ENCODE measurements around the gene TENM4.

TENM4 gene

DNA sequence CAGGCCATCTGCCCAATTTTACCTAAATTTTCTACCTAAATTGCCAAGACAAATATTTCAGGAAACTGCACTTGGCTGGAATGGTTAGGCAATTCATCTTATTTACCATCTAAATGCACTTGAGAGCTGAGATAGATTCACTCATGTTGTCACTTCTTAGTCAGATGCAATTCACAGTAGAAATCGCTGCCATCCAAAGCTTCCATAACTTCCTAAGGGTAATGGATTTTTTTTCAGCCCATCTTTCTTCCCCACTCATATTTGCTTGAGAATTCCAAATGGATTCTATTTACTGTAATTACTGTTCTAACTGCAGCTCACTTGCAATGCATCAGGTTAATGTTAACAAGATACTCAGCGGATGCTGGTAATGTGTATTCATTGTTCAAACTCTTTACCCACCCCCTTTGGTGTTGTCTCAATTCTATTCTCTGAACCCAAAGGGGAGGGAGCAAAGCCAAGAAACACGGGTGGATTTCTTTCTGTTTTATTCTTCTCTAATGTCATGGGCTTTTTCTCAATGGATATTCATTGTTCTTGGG is 96.0 kb downstream of the TENM4 start:
- no peak for DNase-seq (ENCODE audit: low read depth in 2 of 2)

DNA sequence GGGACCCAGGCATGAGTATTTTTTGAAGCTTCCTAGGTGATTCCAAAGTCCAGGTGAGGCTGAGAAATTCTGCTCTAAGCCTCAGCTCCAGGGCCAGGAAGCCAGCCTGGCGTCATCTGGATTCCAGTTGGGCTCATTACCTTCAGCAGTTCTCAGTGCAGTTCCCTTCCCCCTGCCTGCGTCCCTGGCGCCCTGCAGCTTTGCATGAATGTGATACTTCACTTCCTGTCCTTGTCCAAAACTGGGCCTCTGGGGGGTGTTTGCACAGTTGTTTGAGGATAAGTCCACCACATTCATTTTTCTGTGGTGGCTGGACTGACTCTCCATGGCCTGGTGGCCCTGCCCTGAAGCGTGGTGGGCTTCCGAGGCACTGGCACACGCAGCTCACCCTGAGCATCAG is 98.1 kb downstream of the TENM4 start:
- no peak for DNase-seq (ENCODE audit: low read depth in 2 of 2)

DNA sequence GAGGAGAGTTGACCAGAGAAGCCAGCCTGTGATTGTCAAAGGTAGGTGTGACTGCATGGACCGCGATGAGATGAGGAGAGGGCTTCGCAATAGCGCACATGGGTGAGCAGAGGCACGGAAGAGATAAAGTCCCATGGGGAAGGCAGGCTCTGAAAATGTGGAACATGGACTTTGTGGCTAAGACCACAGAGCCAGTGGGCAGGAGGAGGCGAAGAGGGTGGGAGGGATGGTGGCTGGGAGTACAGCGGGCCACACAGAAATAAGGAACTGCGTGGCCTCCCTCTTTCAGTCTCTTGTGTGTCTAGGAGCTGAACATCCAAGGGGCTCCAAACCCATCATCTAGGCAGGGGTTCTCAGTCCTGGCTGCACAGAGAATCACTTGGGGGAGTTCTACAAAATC is 98.6 kb downstream of the TENM4 start:
- no peak for DNase-seq (ENCODE audit: low read depth in 2 of 2)

DNA sequence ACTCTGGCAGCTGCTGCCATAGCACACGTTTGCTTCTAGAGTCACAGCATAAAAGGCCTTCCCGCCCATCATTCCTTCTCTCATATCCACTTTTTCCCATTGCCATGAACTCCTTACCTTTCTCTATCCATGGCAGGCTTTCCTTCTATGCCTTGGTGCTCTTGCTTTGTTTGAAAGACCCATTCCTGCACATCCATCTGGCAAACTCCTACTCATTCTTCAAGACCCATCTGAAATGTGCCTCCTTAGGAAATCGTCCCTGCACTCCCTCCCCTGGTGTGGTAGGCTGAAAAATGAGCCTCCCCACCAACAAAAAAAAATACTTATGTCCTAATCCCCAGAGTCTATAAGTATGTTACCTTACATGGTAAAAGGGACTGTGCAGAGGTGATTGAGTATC is 100.3 kb downstream of the TENM4 start:
- no peak for DNase-seq (ENCODE audit: low read depth in 2 of 2)

DNA sequence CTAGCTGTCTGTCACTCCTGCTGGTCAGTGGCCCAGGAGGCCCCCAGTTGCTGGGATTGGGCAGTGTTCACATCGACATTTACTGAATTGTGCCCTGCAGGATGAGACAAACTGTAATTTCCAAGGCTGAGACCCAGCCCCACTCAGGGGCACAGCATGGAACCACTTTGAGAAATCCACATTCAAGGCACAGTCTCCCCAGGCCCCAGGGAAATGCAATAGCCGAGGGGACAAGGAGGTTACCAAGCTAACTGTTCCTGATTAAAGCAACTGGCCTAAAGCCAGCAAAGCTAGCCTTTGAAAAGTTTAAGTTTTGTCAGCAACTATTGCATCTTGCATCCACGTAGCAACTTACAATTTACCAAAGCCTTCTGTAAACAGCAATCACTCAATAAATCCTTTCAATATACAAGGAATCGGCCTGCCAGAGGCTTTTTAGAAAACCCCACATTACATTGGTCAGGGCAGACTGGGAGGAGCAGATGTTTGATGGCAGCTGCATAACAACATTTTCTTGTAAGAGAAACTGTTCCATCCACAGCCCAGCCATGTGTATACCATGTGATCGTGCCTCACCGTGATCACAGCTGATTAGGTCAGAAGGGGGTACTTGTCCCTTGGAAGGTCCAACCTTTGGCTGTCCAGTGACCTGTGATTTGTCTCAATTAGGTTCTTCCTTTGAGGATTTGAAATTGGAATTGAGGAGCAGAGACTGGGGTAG is 103.9 kb downstream of the TENM4 start:
- no peak for DNase-seq (ENCODE audit: low read depth in 2 of 2)

DNA sequence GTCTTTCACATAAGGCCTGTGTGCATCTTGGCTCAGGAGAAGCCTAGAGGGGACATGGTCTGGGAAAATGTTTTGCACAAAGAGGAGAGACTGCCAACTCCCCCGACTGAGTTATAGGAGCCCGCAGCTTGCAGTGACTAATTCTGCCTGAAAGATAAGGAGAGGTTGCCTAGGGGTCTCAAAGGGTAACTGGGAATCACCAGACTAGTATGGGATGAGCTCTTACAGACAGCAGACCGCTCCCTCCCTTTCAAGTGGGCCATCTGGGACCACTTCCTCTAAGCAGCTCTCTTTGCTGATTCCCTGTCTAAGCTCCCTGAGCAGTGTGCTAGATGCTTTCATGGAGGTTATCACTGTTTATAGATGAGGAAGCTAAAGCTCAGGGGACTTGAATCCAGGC is 105.1 kb downstream of the TENM4 start:
- DNase-seq (ENCODE audit: low read depth in 2 of 2) = no peak

DNA sequence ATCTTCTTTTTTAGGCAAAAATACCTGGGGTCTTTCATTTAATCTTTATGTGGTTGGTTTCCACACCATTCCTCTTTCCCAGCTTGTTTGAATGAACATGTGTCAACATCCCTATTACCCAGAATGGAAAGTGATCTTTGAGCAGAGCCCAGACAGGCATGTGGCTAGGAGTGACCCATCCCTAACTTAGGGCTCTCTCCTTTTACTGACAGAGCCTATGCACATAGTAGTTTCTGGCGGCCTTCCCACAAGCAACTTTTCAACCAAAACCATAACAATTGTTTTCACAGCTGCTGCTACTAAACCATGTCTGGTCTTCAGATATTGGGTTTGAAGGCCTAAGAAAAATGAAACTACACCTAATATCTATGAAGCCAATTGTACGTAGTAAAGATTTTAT is 107.5 kb downstream of the TENM4 start:
- no peak for DNase-seq (ENCODE audit: low read depth in 2 of 2)

DNA sequence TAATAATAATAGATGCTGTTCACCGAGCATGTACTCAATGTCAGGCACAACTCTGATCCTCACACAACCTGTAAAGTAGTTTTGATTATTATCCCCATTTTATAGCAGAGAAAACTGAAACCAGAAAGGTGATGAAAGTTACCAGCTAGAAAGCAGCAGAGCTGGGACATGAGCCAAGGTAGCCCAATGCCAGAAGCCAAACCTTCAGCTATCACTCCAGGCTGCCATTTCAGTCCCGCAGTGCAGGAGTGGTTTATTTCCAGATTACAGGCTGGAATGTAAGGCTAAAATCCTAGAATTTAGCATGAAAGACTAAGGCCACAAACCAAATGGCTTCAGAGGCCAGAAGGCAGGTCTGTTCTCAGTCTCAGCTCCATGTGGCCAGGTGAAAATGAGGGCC is 108.8 kb downstream of the TENM4 start:
- DNase-seq (ENCODE audit: low read depth in 2 of 2) = no peak

DNA sequence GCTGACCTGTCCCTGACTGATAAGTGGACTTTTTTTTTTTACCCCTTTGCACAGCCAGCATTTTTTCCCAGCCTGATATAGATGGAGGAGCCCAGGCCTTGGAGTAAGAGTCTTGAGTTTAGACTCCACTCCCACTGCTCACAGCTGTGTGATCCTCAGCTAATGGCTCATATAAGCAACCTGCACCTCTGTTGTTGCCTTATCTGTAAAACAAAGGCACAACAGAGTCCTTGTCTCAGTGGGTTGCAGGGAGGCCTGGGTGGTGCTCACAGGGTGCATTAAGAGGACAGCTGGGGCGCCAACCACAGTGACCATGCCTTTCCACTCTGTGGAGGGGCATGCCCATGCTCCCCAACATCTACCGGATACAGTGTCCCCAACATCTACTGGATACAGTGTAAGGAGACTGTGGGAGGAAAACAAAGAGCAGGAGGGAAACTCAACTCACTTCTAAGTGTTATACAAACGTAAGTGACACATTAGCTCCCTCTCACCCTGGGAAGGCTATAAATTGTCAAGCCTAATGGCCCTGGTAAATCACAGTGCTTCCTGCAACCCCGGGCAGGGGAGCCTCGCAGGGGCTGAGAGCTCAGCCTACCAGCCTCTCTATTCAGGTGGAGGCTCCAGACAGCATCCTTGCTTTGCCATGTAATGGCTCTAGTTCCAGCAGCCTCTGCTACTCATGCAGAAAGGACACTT is 109.5 kb downstream of the TENM4 start:
- DNase-seq (ENCODE audit: low read depth in 2 of 2) = no peak

DNA sequence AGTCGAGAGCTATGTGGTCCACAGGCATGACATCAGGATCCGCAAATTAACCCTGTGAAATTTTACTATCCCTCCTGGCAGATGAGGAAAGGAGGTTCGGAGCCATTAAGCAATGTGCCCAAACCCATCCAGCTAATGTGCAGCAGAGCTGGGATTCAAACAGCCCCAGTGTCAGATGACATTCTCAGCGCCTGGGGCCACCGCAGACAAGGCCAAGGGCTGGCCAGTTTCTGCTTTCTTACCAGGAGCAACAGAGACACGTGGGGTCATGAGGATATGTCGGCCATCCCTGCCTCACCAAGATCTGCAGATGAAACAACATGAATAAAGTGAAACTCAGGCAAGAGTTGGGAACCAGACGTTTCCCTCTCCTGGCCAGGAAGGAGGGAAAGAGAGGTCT is 110.2 kb downstream of the TENM4 start:
- DNase-seq (ENCODE audit: low read depth in 2 of 2) = no peak

DNA sequence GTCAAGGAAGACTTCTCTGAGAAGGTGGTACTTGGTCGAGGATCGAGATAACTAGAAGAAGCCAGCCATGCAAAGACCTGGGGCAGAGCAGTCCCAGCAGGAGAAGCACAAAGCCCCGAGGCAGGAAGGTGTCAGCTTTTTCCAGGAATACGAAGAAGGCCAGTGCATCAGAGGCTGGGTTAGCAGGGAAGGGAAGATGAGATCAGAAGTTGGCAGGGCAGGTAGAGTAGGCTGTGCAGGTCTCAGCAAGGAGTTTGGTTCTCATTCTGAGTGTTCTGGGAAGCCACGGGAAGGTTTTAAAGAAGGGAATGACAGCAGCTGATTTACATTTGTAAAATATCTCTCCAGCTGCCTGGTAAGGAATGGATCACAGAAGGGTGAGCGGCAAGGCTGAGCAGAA is 111.3 kb downstream of the TENM4 start:
- DNase-seq (ENCODE audit: low read depth in 2 of 2) = no peak

DNA sequence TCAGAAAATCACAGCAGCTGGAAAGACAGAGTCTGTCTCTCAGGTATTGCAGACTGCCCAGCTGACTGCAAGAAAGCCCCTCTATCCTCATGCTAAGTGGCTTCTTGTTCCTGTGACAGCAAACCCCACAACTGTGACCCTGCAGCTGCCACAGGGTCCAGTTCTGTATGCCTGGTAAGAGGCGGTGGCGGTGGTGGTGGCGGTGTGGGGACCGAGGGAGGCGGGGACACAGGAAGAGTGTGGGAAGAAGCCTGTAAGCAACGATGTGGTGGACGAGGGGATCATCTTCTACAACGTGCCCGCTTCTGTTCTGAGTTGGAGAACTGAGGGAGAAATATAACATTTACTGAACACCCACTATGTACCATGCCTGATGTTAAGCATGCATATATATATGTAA is 112.4 kb downstream of the TENM4 start:
- DNase-seq (ENCODE audit: low read depth in 2 of 2) = no peak

DNA sequence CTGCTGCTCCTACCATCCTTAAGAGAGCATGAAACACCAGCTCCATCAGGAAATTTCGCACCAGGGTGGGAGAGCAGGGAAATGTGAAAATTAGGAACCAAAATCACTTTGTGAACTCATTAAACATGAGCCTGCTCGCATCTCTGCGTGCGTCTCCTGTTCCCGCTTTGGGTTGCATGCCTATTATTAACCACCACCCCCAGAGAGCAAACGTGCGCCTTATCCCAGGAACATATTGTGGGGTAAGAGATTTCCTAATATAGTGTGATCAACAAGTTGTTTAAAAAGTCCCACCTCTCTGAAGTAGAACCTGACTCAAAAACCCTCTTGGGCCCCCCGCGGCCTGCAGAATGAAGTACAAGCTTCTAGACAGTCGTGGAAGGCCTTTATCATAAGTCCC is 115.0 kb downstream of the TENM4 start:
- DNase-seq (ENCODE audit: low read depth in 2 of 2) = no peak

DNA sequence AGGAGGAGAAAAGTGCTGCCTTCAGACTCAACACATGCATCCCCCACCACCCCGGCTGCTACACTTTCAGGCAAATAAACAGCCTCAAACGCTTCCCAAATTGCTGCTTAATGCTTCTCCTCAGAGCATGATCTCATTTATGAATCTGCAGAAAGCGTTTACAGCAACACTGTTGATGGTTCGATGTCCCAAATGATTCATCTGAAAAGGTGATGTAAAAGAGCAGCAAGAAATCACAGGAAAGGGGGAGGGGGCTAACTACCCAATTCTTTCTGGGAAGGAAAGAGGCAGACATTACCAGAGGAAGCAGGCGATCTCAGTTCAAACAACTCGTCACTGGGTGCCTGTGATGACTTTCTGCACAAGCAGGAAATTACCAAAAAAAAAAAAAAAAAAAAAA is 119.6 kb downstream of the TENM4 start:
- no peak for DNase-seq (ENCODE audit: low read depth in 2 of 2)

DNA sequence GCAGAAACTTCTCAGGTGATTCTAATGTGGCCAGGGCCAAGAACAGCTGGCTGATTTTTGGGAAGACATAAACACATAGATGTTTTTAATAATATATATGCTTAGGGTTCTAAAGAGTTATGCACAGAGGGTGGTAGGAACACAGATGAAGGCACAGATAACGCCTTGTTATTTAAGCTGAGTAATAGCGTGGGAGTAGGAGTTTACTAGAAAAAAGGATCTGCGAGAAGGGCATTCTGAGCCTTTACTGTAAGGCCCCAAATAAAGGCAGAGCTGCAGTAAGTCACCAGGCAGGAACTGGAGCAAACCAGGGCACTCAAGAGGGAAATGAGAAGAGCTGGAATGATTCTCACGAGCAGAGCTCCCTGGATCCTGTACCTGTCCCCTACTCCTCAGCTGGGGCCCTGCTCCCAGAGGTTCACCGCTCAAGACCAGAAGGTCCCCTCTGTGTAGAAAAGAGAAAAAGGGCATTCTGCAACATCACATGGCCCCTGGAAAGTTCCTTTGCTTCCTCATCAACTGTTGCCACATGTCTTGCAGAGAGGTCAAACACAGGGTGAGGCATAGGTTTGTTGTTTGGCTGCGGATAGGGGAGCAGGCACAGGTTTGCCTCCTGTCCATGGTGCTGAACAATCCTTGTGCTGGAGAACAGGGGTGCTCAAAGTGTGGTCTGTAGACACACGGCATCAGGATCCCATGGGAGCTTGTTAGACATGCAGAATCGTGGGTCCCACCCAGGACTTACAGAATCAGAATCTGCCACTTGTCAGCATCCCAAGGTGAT is 125.7 kb downstream of the TENM4 start:
- no peak for DNase-seq (ENCODE audit: low read depth in 2 of 2)

DNA sequence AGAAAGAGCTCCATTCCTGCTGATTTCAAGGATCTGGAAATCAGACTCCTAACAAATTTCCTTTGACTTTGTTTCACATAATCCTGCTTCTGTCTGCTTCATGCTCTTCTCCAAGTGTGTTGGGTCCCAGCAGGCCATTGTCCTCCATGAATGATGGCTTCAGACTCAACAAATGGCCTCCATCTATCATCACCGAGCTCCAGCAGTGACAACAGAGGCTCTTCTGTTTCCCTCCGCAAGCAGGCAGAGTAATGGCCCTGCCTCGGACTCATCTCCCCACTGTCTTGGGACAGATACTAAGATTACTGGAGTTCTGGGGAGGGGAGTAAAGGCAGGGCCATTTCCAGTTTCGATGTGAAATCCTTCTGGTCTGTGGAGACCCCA is 127.3 kb downstream of the TENM4 start:
- no peak for DNase-seq (ENCODE audit: low read depth in 2 of 2)

DNA sequence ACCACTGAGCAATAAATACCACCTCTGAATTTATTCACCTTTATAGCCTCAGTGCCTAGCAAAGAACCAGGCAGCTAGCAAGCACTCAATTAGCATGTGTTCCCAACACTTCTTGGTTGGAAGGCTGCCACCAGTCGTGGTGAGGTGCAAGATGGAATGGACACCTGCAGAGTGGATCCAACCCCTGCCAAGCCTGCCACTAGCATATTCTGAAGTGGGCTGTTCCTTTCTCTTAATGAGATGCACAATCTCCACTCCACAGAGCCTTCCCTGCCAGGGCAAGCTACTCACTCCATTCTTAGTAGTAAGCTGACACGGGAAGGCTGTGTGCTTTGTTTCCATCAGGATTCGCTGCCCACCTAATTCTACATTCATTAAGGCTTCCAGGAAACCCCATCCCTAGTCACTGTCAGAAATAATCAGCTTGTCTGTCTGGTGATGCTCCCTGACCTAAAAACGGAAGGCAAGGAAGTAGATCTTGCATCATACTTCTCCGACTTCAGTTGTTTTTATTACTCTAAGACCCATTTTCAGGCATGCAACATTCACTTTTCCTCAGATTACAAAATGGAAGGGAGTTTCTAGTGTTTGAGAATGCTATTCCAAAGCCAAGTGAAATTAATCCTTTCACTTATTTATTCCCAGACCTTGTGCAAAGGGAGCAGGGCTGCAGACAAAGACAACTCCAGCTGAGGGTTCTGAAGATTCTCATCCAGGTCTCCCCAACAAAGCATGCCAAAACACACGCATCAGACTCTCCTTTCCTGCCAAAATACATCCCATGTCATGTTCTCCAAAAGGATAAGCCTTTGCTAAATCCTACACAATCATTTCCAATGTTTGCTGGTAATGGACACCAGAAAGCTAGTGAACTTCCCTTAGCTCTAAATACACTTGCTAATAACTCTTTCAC is 128.0 kb downstream of the TENM4 start:
- DNase-seq (ENCODE audit: low read depth in 2 of 2) = no peak

DNA sequence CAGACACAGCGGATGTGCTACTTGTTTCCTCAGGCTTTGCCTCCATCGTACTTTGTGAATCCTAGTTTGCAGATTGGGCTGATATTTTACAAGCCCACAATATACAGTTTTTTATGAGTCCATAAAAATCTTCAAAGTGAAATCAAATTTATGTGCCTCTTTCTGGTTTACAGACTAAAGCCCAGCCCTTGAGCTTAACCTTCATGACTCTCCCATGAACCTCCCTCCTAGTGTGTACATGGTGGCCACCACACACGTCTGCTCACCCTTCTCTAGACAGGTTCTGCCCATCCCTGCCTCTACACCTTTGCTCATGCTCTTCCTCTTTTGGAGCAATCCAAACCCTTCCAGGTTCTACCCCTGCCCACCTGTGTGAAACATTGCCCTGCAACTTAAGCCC is 129.4 kb downstream of the TENM4 start:
- DNase-seq (ENCODE audit: low read depth in 2 of 2) = no peak

DNA sequence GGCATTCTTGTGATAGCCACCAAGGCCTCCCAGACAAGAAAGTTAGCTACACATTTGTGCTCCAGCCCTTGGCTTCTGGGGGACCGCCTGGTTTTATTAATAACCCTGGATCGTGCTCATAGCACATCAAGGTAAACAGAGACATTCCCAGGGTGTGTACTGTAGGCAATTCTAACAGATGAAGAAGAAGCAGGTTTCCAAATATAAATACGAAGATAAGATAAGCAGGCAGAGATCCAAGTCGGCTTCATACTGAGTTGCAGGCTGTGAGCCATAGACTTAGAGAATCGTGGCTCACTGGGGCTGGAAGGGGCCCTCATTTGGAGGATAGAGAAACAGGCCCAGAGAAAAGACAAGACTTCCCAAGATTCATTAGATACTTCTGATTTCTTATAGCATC is 131.4 kb downstream of the TENM4 start:
- no peak for DNase-seq (ENCODE audit: low read depth in 2 of 2)

DNA sequence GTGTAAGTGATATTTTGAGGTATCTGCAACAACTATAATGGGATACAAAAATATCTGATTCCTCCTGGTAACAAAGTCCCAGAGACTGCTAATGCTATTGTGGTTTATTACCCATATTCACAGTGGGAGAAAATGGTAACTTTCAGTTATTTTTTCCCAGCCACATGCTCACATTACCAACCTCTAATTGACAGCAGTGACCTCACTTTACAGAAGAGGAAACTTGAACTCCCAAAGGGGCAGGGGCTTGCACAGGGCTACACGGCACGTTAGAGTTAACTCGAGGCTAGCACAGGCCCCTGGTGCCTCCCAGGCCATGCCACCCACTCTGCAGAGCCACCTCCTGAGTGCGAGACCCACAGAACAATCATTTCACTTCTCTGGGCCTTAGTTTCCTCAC is 132.4 kb downstream of the TENM4 start:
- no peak for DNase-seq (ENCODE audit: low read depth in 2 of 2)

DNA sequence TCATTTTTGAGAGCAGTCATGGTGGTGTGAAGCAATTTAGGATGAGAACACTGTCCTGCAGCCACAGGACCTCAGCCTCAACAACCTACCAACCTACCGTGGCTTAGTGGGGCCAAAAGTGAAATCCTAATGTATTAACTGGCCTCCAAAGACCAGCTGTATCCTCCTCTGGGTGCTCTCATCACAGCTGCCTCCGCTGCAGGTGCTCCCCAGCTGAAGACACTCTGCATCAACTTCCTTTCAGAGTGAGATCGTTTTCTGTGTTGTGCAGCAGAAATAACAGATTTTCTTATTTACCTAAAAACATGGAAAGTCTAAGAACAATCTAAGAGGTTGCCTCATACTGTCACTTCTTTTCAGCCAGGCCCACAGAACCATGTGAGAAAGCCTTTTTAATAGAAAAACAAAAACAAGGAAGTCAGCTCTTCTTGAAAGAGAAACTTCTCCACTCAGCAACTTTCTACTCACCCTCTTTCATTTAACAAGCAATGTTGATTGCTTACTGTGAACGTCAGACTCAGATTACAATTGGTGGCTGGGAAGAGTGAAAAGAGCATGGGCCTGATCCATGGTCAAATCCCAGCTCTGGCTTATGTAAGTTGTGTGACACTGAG is 136.1 kb downstream of the TENM4 start:
- no peak for DNase-seq (ENCODE audit: low read depth in 2 of 2)

Measured in stimulated activated CD4-positive, alpha-beta T cell treated with anti-CD3 and anti-CD28 coated beads, Interleukin-12 subunit alpha, Interleukin-12 subunit beta, amount 100 ng/mL, for 24 hours (primary cell).